H9 (cell line): ENCODE data around the gene PRMT7. TPM values are rescaled to one million over a fixed set of nuclear protein-coding genes. Genes with fewer than 3 reads are reported as not detected.

Experiments
- DNase-seq: peaks from one replicate; pipeline ENCODE4 v3.0.0-alpha.2; 2017
- H2AFZ ChIP-seq: one replicate; pipeline ENCODE4 v1.6.1; 2013; ENCODE audit warnings: mild to moderate bottlenecking, low read length, control low read depth, moderate library complexity
- H2AK5ac ChIP-seq: 2 replicates; pipeline ENCODE4 v1.6.1; 2013; ENCODE audit warnings: low read length, control low read depth, mixed read lengths; ENCODE audit not compliant: insufficient read length
- H2BK120ac ChIP-seq: one replicate; pipeline ENCODE4 v1.6.1; 2013; ENCODE audit warnings: low read depth, mild to moderate bottlenecking, low read length, control low read depth, inconsistent platforms; ENCODE audit not compliant: poor library complexity, severe bottlenecking
- H2BK12ac ChIP-seq: 2 replicates; pipeline ENCODE4 v1.6.1; 2013; ENCODE audit warnings: low read length, control low read depth, mixed read lengths, low read depth; ENCODE audit not compliant: insufficient read length
- H2BK15ac ChIP-seq: 2 replicates; pipeline ENCODE4 v1.6.1; 2013; ENCODE audit warnings: low read depth, low read length, control low read depth
- H2BK20ac ChIP-seq: one replicate; pipeline ENCODE4 v1.6.1; 2013; ENCODE audit warnings: low read depth, mild to moderate bottlenecking, low read length, control low read depth, inconsistent platforms; ENCODE audit not compliant: poor library complexity, severe bottlenecking
- H2BK5ac ChIP-seq: 2 replicates; pipeline ENCODE4 v1.6.1; 2013; ENCODE audit warnings: low read length, control low read depth, mixed read lengths; ENCODE audit not compliant: insufficient read length
- H3K14ac ChIP-seq: 2 replicates; pipeline ENCODE4 v1.6.1; 2013; ENCODE audit warnings: low read length, control low read depth; ENCODE audit not compliant: insufficient read depth
- H3K18ac ChIP-seq: 2 replicates; pipeline ENCODE4 v1.6.1; 2013; ENCODE audit warnings: low read depth, mild to moderate bottlenecking, mixed read lengths, low read length, control low read depth; ENCODE audit not compliant: insufficient read length
- H3K23ac ChIP-seq: 2 replicates; pipeline ENCODE4 v1.6.1; 2013; ENCODE audit warnings: low read length, control low read depth, mixed read lengths, low read depth; ENCODE audit not compliant: insufficient read length
- H3K23me2 ChIP-seq: 2 replicates; pipeline ENCODE4 v1.6.1; 2013; ENCODE audit warnings: low read depth, mild to moderate bottlenecking, mixed read lengths, low read length, control low read depth; ENCODE audit not compliant: insufficient read length, poor library complexity, severe bottlenecking
- H3K27ac ChIP-seq: 2 replicates; pipeline ENCODE4 v1.5.1; 2013; ENCODE audit warnings: low read length, control low read depth, mixed read lengths, low read depth; ENCODE audit not compliant: insufficient read length
- H3K27me3 ChIP-seq: 2 replicates; pipeline ENCODE4 v1.6.1; 2013; ENCODE audit warnings: low read length, control low read depth, inconsistent platforms; ENCODE audit not compliant: insufficient read depth
- H3K4ac ChIP-seq: 2 replicates; pipeline ENCODE4 v1.6.1; 2013; ENCODE audit warnings: low read depth, mild to moderate bottlenecking, control low read depth, inconsistent platforms, low read length, moderate library complexity
- H3K4me1 ChIP-seq: 2 replicates; pipeline ENCODE4 v1.6.1; 2013; ENCODE audit warnings: low read length, control low read depth, inconsistent platforms; ENCODE audit not compliant: insufficient read depth
- H3K4me2 ChIP-seq: 2 replicates; pipeline ENCODE4 v1.6.1; 2013; ENCODE audit warnings: low read length, control low read depth, mixed read lengths; ENCODE audit not compliant: insufficient read length, insufficient read depth
- H3K56ac ChIP-seq: 2 replicates; pipeline ENCODE4 v1.6.1; 2013; ENCODE audit warnings: low read depth, mild to moderate bottlenecking, mixed read lengths, low read length, control low read depth; ENCODE audit not compliant: insufficient read length
- H3K79me1 ChIP-seq: 2 replicates; pipeline ENCODE4 v1.6.1; 2013; ENCODE audit warnings: low read depth, mild to moderate bottlenecking, moderate library complexity, low read length, control low read depth, inconsistent platforms; ENCODE audit not compliant: insufficient read depth, poor library complexity, severe bottlenecking
- H3K79me2 ChIP-seq: 2 replicates; pipeline ENCODE4 v1.6.1; 2013; ENCODE audit warnings: low read length, control low read depth, inconsistent platforms; ENCODE audit not compliant: insufficient read depth
- H3K9ac ChIP-seq: 2 replicates; pipeline ENCODE4 v1.6.1; 2013; ENCODE audit warnings: low read length, control low read depth, mixed read lengths; ENCODE audit not compliant: insufficient read length; ENCODE audit errors: extremely low read depth
- H3K9me3 ChIP-seq: one replicate; pipeline ENCODE4 v1.6.1; 2013; ENCODE audit warnings: low read depth, low read length, inconsistent platforms; ENCODE audit not compliant: control insufficient read depth
- H3T11ph ChIP-seq: one replicate; pipeline ENCODE4 v1.6.1; 2013; ENCODE audit warnings: mild to moderate bottlenecking, low read length, control low read depth, inconsistent platforms
- H4K20me1 ChIP-seq: one replicate; pipeline ENCODE4 v1.6.1; 2013; ENCODE audit not compliant: control insufficient read depth, insufficient read length, insufficient read depth
- H4K5ac ChIP-seq: 2 replicates; pipeline ENCODE4 v1.6.1; 2013; ENCODE audit warnings: low read depth, mild to moderate bottlenecking, mixed read lengths, low read length, control low read depth; ENCODE audit not compliant: insufficient read length
- H4K8ac ChIP-seq: replicated peaks from 2 replicates; pipeline ENCODE4 v1.6.1; 2013; ENCODE audit warnings: low read length, control low read depth, mixed read lengths, low read depth; ENCODE audit not compliant: insufficient read length
- H4K91ac ChIP-seq: 2 replicates; pipeline ENCODE4 v1.6.1; 2013; ENCODE audit warnings: low read depth, mild to moderate bottlenecking, moderate library complexity, mixed read lengths, low read length, control low read depth; ENCODE audit not compliant: insufficient read length
- H3K27ac Mint-ChIP-seq, 3 experiments: 2 replicates in 2 of 3; 3 replicates in 1 of 3; pipeline ENCODE4 v1.8.0; 2020 to 2021; ENCODE audit warnings: mixed read lengths in 3 of 3, mild to moderate bottlenecking in 1 of 3, moderate library complexity in 1 of 3
- H3K27me3 Mint-ChIP-seq: 2 replicates; pipeline ENCODE4 v1.8.0; 2021; ENCODE audit warnings: low read depth, mild to moderate bottlenecking, moderate library complexity, mixed read lengths
- H3K36me3 Mint-ChIP-seq, 3 experiments: 2 replicates in 2 of 3; 3 replicates in 1 of 3; pipeline ENCODE4 v1.8.0; 2020 to 2021; ENCODE audit warnings: low read depth in 3 of 3, mixed read lengths in 3 of 3; ENCODE audit not compliant: insufficient read depth in 1 of 3
- H3K4me1 Mint-ChIP-seq, 2 experiments: 2 replicates each; pipeline ENCODE4 v1.8.0; 2020; ENCODE audit warnings: mixed read lengths in 2 of 2
- H3K4me3 Mint-ChIP-seq, 2 experiments: 2 replicates in 1 of 2; 3 replicates in 1 of 2; pipeline ENCODE4 v1.8.0; 2020 to 2021; ENCODE audit warnings: mild to moderate bottlenecking in 2 of 2, mixed read lengths in 2 of 2, moderate library complexity in 1 of 2
- H3K9me3 Mint-ChIP-seq, 2 experiments: 2 replicates in 1 of 2; 3 replicates in 1 of 2; pipeline ENCODE4 v1.8.0; 2020; ENCODE audit warnings: mild to moderate bottlenecking in 2 of 2, mixed read lengths in 2 of 2, moderate library complexity in 1 of 2
- CTCF ChIP-seq: fragments of 200-600 bp; sonication (generic); conservative IDR thresholded peaks from 3 replicates; pipeline ENCODE4 v1.8.0; 2021; ENCODE audit warnings: antibody characterized with exemption, mild to moderate bottlenecking
- WGBS: extraction: QIAGEN DNeasy Blood & Tissue Kit; methylation state at CpG from one replicate; pipeline ENCODE4 v1.1.7; 2013; ENCODE audit warnings: missing lambda C conversion rate, low lambda C conversion rate, mixed read lengths; ENCODE audit not compliant: insufficient read length; ENCODE audit errors: extremely low coverage; 5-methylcytosine and 5-hydroxymethylcytosine counted together
- total RNA-seq: library from RNA; stranded (reverse); gene quantifications from 2 replicates; pipeline ENCODE4 v1.2.1, GENCODE V29; 2021

PRMT7 gene
- total RNA-seq, 1 experiment from 2014 or later, result 56.6 TPM

- H3K4me1 ChIP-seq, result peaks cover 6% of the 10 kb centered on the region; the same call in 1 of the 2 replicates
- Mint-ChIP-seq H3K4me3 (no peak overlapping the region), H3K9me3 (no peaks in the 10 kb centered on the region), H3K36me3 (no peaks in the 10 kb centered on the region), H3K27me3 (peaks cover 2% of the 10 kb centered on the region; the same call in 1 of the 2 replicates), H3K4me1 (peaks cover 58 to 60% of the 10 kb centered on the region in 2 experiments), H3K27ac (no peak overlapping the region; a peak in 1 of 7 replicates)
- H4K5ac ChIP-seq, result no peak overlapping the region
- H3K79me1 ChIP-seq, result no peaks in the 10 kb centered on the region
- H3K9ac ChIP-seq, result no peak overlapping the region
- no peak overlapping the region for H4K8ac ChIP-seq
- no peak overlapping the region for H2BK15ac ChIP-seq
- no peak for DNase-seq
- H3K27me3 ChIP-seq, result no peaks in the 10 kb centered on the region
- H3K23me2 ChIP-seq, result no peaks in the 10 kb centered on the region
- H3K18ac ChIP-seq, result no peak overlapping the region
- H4K91ac ChIP-seq, result no peak overlapping the region
- H3T11ph ChIP-seq, result no peak overlapping the region
- H3K4me2 ChIP-seq, result no peak overlapping the region
- TF ChIP-seq CTCF, result no peak
- H2AFZ ChIP-seq, result no peak overlapping the region
- no peak overlapping the region for H3K27ac ChIP-seq
- H4K20me1 ChIP-seq, result no peaks in the 10 kb centered on the region
- no peaks in the 10 kb centered on the region for H3K79me2 ChIP-seq
- no peak overlapping the region for H2BK20ac ChIP-seq
- H2BK120ac ChIP-seq, result no peak overlapping the region
- WGBS, result no CpG with 5 or more reads among the region's 3 CpGs
- H3K4ac ChIP-seq, result no peak overlapping the region
- no peak overlapping the region for H2BK12ac ChIP-seq
- H3K14ac ChIP-seq, result no peak overlapping the region
- no peak overlapping the region for H3K56ac ChIP-seq
- no peaks in the 10 kb centered on the region for H3K9me3 ChIP-seq
- H2BK5ac ChIP-seq, result no peak overlapping the region
- no peak overlapping the region for H2AK5ac ChIP-seq
- no peak overlapping the region for H3K23ac ChIP-seq
Observed at GRCh38 chr16:68393333-68393732, 82.5 kb downstream of the PRMT7 start.
